ENCODE measurements around the gene ARHGAP4.

ARHGAP4 gene

GRCh38 chrX:153927672-153927921 is 1.5 kb upstream of the ARHGAP4 start:
- no peak for DNase-seq (ENCODE audit: low read depth in 3 of 3)

- peak in 2 of 3 experiments; percentile 45 to 64 for DNase-seq (ENCODE audit: low read depth in 3 of 3)
Measured at GRCh38 chrX:153926858-153927671, 1.0 kb upstream of the ARHGAP4 start.

- DNase-seq (ENCODE audit: low read depth in 3 of 3): no peak
Measured at GRCh38 chrX:153926552-153926857, 441 bp upstream of the ARHGAP4 start.

- DNase-seq (ENCODE audit: low read depth in 3 of 3): no peak
Measured at GRCh38 chrX:153925387-153925738, 701 bp downstream of the ARHGAP4 start.

GRCh38 chrX:153924149-153924861 is 1.8 kb downstream of the ARHGAP4 start:
- no peak for DNase-seq (ENCODE audit: low read depth in 3 of 3)

GRCh38 chrX:153922932-153923857 is 2.9 kb downstream of the ARHGAP4 start:
- no peak for DNase-seq (ENCODE audit: low read depth in 3 of 3)

GRCh38 chrX:153921511-153922446 is 4.3 kb downstream of the ARHGAP4 start:
- no peak for DNase-seq (ENCODE audit: low read depth in 3 of 3)

- no peak for DNase-seq (ENCODE audit: low read depth in 3 of 3)
Measured at GRCh38 chrX:153921070-153921469, 5.0 kb downstream of the ARHGAP4 start.

GRCh38 chrX:153920546-153920945 is 5.5 kb downstream of the ARHGAP4 start:
- DNase-seq (ENCODE audit: low read depth in 3 of 3): no peak

- no peak for DNase-seq (ENCODE audit: low read depth in 3 of 3)
Measured at GRCh38 chrX:153919281-153919680, 6.8 kb downstream of the ARHGAP4 start.

- DNase-seq (ENCODE audit: low read depth in 3 of 3): no peak
Measured at GRCh38 chrX:153917869-153918268, 8.2 kb downstream of the ARHGAP4 start.

GRCh38 chrX:153913701-153914100 is 12.4 kb downstream of the ARHGAP4 start:
- no peak for DNase-seq (ENCODE audit: low read depth in 3 of 3)

- DNase-seq (ENCODE audit: low read depth in 3 of 3): no peak
Measured at GRCh38 chrX:153913211-153913610, 12.9 kb downstream of the ARHGAP4 start.

- DNase-seq (ENCODE audit: low read depth in 3 of 3): no peak
Measured at GRCh38 chrX:153911798-153912197, 14.3 kb downstream of the ARHGAP4 start.

- no peak for DNase-seq (ENCODE audit: low read depth in 3 of 3)
Measured at GRCh38 chrX:153910446-153910845, 15.6 kb downstream of the ARHGAP4 start.

- no peak for DNase-seq (ENCODE audit: low read depth in 3 of 3)
Measured at GRCh38 chrX:153909980-153910360, 16.1 kb downstream of the ARHGAP4 start.

GRCh38 chrX:153909024-153909979 is 16.8 kb downstream of the ARHGAP4 start:
- DNase-seq (ENCODE audit: low read depth in 3 of 3): no peak

GRCh38 chrX:153908219-153908860 is 17.7 kb downstream of the ARHGAP4 start:
- no peak for DNase-seq (ENCODE audit: low read depth in 3 of 3)

GRCh38 chrX:153907456-153907855 is 18.6 kb downstream of the ARHGAP4 start:
- no peak for DNase-seq (ENCODE audit: low read depth in 3 of 3)
